Coronary artery (tissue), 2 donors: Measurements from ENCODE around the gene SEMA6B.

Experiments
- DNase-seq: peaks from one replicate; pipeline ENCODE4 v3.0.0-alpha.2; 2017; ENCODE audit warnings: low spot score
- H3K27ac ChIP-seq, 2 donors: fragments of 200-600 bp; sonication (generic); one replicate each; pipeline ENCODE4 v1.5.1; 2016 to 2019
- H3K4me3 ChIP-seq: fragments of 200-600 bp; sonication (generic); 2 replicates; pipeline ENCODE4 v1.5.1; 2016; ENCODE audit warnings: mild to moderate bottlenecking, moderate library complexity
- CTCF ChIP-seq: fragments of 200-600 bp; sonication (generic); IDR thresholded peaks from one replicate; pipeline ENCODE4 v1.5.1; 2019; ENCODE audit warnings: antibody characterized with exemption

Gene SEMA6B

GRCh38 chr19:4559569-4559968, at the start of gene SEMA6B:
SEMA6B (minus strand) TSS chr19:4559684; CDS start chr19:4558457, 1,227 bp downstream.
- Histone ChIP-seq H3K4me3 (peak within 1 kb of the TSS; percentile 65), H3K27ac (peak within 1 kb of the TSS in 1 of 2 donors; percentile 70)
- DNase-seq, result no peak
- no peak for TF ChIP-seq CTCF

GRCh38 chr19:4606921-4607678, 47.6 kb upstream of the SEMA6B start:
- Histone ChIP-seq H3K4me3 (no peak overlapping the region), H3K27ac (no peak overlapping the region)
- DNase-seq, result no peak
- TF ChIP-seq CTCF, result no peak

- no peak for DNase-seq
- TF ChIP-seq CTCF, result no peak
- Histone ChIP-seq H3K27ac (no peak overlapping the region), H3K4me3 (no peak overlapping the region)
These were observed 46.7 kb upstream of the SEMA6B start for GRCh38 chr19:4606181-4606580.

GRCh38 chr19:4604912-4605311, 45.4 kb upstream of the SEMA6B start:
- no peak for DNase-seq
- Histone ChIP-seq H3K27ac (no peak overlapping the region), H3K4me3 (no peak overlapping the region)
- no peak for TF ChIP-seq CTCF

- no peak for TF ChIP-seq CTCF
- no peak overlapping the region for H3K4me3 ChIP-seq
- H3K27ac ChIP-seq, result no peak overlapping the region
- no peak for DNase-seq
These were observed 43.4 kb upstream of the SEMA6B start for GRCh38 chr19:4602915-4603314.

- no peak for TF ChIP-seq CTCF
- Histone ChIP-seq H3K4me3 (no peak overlapping the region), H3K27ac (no peak overlapping the region)
- no peak for DNase-seq
These were observed 42.8 kb upstream of the SEMA6B start for GRCh38 chr19:4602173-4602788.

- no peak for DNase-seq
- TF ChIP-seq CTCF, result no peak
- Histone ChIP-seq H3K4me3 (no peak overlapping the region), H3K27ac (no peak overlapping the region)
These were observed 41.4 kb upstream of the SEMA6B start for GRCh38 chr19:4600893-4601292.
